Measurements from ENCODE around the gene WHAMM.

Gene WHAMM

GRCh38 chr15:82798104-82798503 is 11.3 kb upstream of the WHAMM start:
- TF ChIP-seq EGR1 (IDR thresholded peaks at IDR 0.05): no peak
- TF ChIP-seq RAD21 (IDR thresholded peaks at IDR 0.05; ENCODE audit: low read depth): no peak
- no peak for TF ChIP-seq NFIC (IDR thresholded peaks at IDR 0.05)
- TF ChIP-seq CREB1 (IDR thresholded peaks at IDR 0.05; ENCODE audit: low read depth): no peak
- TF ChIP-seq MAX (IDR thresholded peaks at IDR 0.05): no peak
- no peak for TF ChIP-seq ZBTB7A (IDR thresholded peaks at IDR 0.05; ENCODE audit: low read depth)
- no peak for TF ChIP-seq REST (IDR thresholded peaks at IDR 0.05; ENCODE audit: low read depth)
- no peak for TF ChIP-seq TEAD4 (IDR thresholded peaks at IDR 0.05)
- no peak for TF ChIP-seq YY1 (IDR thresholded peaks at IDR 0.05; ENCODE audit: low read depth)
- no peak for TF ChIP-seq EP300 (IDR thresholded peaks at IDR 0.05; ENCODE audit: borderline replicate concordance)
- TF ChIP-seq USF1 (IDR thresholded peaks at IDR 0.05): no peak
- TF ChIP-seq TAF1 (IDR thresholded peaks at IDR 0.05; ENCODE audit: low read depth): no peak
- no peak for TF ChIP-seq CEBPB (IDR thresholded peaks at IDR 0.05)
- TF ChIP-seq FOXM1 (IDR thresholded peaks at IDR 0.05; ENCODE audit: borderline replicate concordance, low read depth): no peak
- no peak for TF ChIP-seq TCF12 (IDR thresholded peaks at IDR 0.05; ENCODE audit: low read depth)

GRCh38 chr15:82798531-82799166 is 10.8 kb upstream of the WHAMM start:
- no peak for TF ChIP-seq CREB1 (IDR thresholded peaks at IDR 0.05; ENCODE audit: low read depth)
- TF ChIP-seq TEAD4 (IDR thresholded peaks at IDR 0.05): no peak

- no peak for TF ChIP-seq TCF12 (IDR thresholded peaks at IDR 0.05; ENCODE audit: low read depth)
- TF ChIP-seq NFIC (IDR thresholded peaks at IDR 0.05): no peak
- TF ChIP-seq EP300 (IDR thresholded peaks at IDR 0.05; ENCODE audit: borderline replicate concordance): no peak
- TF ChIP-seq USF1 (IDR thresholded peaks at IDR 0.05): no peak
- no peak for TF ChIP-seq TAF1 (IDR thresholded peaks at IDR 0.05; ENCODE audit: low read depth)
- no peak for TF ChIP-seq TEAD4 (IDR thresholded peaks at IDR 0.05)
- no peak for TF ChIP-seq CREB1 (IDR thresholded peaks at IDR 0.05; ENCODE audit: low read depth)
- no peak for TF ChIP-seq RAD21 (IDR thresholded peaks at IDR 0.05; ENCODE audit: low read depth)
- TF ChIP-seq FOXM1 (IDR thresholded peaks at IDR 0.05; ENCODE audit: borderline replicate concordance, low read depth): no peak
- no peak for TF ChIP-seq REST (IDR thresholded peaks at IDR 0.05; ENCODE audit: low read depth)
- TF ChIP-seq ZBTB7A (IDR thresholded peaks at IDR 0.05; ENCODE audit: low read depth): no peak
- no peak for TF ChIP-seq CEBPB (IDR thresholded peaks at IDR 0.05)
- no peak for TF ChIP-seq EGR1 (IDR thresholded peaks at IDR 0.05)
- no peak for TF ChIP-seq YY1 (IDR thresholded peaks at IDR 0.05; ENCODE audit: low read depth)
- no peak for TF ChIP-seq MAX (IDR thresholded peaks at IDR 0.05)
Observed at GRCh38 chr15:82799183-82799841, 10.1 kb upstream of the WHAMM start.

- TF ChIP-seq TAF1 (IDR thresholded peaks at IDR 0.05; ENCODE audit: low read depth) (no peak), USF1 (IDR thresholded peaks at IDR 0.05) (no peak), TCF12 (IDR thresholded peaks at IDR 0.05; ENCODE audit: low read depth) (no peak), RAD21 (IDR thresholded peaks at IDR 0.05; ENCODE audit: low read depth) (no peak), CEBPB (IDR thresholded peaks at IDR 0.05) (no peak), TEAD4 (IDR thresholded peaks at IDR 0.05) (no peak)
Observed at GRCh38 chr15:82802497-82802896, 6.9 kb upstream of the WHAMM start.

- TF ChIP-seq CEBPB (IDR thresholded peaks at IDR 0.05) (no peak), CREB1 (IDR thresholded peaks at IDR 0.05; ENCODE audit: low read depth) (no peak), EGR1 (IDR thresholded peaks at IDR 0.05) (no peak), USF1 (IDR thresholded peaks at IDR 0.05) (no peak), TEAD4 (IDR thresholded peaks at IDR 0.05) (no peak), FOXM1 (IDR thresholded peaks at IDR 0.05; ENCODE audit: borderline replicate concordance, low read depth) (no peak), ZBTB7A (IDR thresholded peaks at IDR 0.05; ENCODE audit: low read depth) (no peak), TAF1 (IDR thresholded peaks at IDR 0.05; ENCODE audit: low read depth) (no peak), EP300 (IDR thresholded peaks at IDR 0.05; ENCODE audit: borderline replicate concordance) (no peak), RAD21 (IDR thresholded peaks at IDR 0.05; ENCODE audit: low read depth) (no peak), TCF12 (IDR thresholded peaks at IDR 0.05; ENCODE audit: low read depth) (no peak), MAX (IDR thresholded peaks at IDR 0.05) (no peak), REST (IDR thresholded peaks at IDR 0.05; ENCODE audit: low read depth) (no peak), YY1 (IDR thresholded peaks at IDR 0.05; ENCODE audit: low read depth) (no peak)
Observed at GRCh38 chr15:82803793-82804574, 5.4 kb upstream of the WHAMM start.
